GM12878 (cell line): ENCODE results near the gene FLNC.

Source experiments
- GABPA ChIP-seq: IDR thresholded peaks from 2 replicates; pipeline ENCODE4 v1.6.1; 2014; ENCODE audit warnings: antibody characterized with exemption, low read depth, mild to moderate bottlenecking, inconsistent platforms
- PAX8 ChIP-seq: fragments of 450-650 bp; IDR thresholded peaks from 2 replicates; pipeline ENCODE4 v1.6.1; 2017; ENCODE audit warnings: mild to moderate bottlenecking, moderate library complexity
- ZNF24 ChIP-seq: fragments of 450-650 bp; IDR thresholded peaks from 2 replicates; pipeline ENCODE4 v1.6.1; 2017; ENCODE audit warnings: antibody characterized with exemption, mild to moderate bottlenecking

DNA sequence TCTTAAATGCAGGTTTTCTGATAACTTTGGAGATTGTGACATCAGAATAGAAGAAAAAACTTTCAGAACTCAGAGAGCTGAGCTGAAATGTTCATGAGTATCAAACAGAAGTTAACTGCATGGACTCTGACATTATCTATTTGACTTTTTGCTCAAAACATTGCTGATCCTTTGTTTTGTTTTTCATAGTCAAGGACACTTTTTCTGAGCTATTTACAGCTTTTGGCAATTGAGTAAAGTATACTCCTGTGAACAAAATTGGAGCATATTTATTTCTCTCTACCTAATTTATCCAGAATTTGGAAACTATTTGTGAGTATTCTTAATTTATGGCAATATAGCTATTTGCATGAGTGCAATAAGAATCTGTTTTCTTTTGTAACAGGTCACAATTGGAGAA is 69.2 kb downstream of the FLNC start:
- TF ChIP-seq ZNF24 (no peak), GABPA (no peak), PAX8 (no peak)
